ENCODE data around the gene MKNK2.

MKNK2 gene

DNA sequence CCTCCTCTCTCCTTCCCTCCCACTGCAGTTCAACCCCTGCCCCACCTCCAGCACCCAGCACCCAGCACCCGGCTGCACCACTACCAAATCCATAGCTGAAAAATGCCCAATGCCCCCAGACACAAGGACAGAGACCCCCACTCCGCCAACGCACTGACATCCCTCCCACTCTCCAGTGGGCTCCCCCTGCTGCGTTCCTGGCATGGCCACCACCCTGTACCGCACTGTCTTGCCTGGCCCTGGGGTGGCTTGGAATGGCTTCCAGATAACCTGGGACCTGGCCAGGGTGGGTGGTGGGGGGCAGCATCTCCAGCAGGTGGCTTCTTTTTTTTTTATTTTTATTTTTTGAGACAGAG, 5.8 kb upstream of the MKNK2 start:
- DNase-seq, result no peak

DNA sequence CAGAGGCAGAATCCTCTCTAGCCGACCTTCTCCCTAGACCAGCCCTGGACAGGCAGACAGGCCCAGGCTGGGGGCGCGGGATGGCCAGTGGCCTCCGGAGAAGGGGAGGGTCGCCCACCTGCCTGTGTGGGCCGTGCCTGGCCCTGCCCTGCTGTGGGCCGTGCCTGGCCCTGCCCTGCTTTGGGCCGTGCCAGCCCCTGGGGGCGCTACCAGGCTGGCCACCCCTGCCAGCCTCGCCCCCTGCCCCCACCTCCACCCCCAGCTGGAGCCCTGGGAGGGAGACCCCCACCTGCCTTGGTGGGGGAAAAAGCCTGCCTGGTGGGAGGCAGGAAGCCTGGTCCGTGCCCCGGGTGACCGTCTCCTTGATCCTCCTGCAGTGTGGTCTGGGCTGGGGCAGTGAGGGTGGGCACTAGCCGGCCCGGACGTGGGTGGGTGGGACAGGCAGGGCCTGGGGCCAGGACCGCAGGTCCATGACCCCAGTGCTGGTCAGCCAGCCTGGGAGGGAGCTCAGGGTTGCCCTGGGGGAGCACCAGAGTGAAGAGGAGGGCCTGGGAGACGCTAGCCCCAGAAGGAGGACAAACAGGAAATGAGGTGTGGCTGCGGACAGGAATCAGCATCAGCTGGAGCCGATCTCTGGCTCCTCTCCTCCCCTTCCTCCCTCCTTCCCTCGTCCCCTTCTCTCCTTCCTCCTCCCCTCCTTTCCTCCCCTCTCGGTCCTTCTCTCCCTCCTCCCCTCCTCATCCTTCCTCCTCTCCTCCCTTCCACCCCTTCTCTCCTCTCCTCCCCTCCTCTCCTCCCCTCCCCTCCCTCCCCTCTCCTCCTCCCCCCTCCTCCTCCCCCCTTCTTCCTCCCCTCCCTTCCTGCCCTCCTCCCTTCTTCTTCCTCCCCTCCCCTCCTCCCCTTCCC, 5.1 kb upstream of the MKNK2 start:
- DNase-seq, result no peak

DNA sequence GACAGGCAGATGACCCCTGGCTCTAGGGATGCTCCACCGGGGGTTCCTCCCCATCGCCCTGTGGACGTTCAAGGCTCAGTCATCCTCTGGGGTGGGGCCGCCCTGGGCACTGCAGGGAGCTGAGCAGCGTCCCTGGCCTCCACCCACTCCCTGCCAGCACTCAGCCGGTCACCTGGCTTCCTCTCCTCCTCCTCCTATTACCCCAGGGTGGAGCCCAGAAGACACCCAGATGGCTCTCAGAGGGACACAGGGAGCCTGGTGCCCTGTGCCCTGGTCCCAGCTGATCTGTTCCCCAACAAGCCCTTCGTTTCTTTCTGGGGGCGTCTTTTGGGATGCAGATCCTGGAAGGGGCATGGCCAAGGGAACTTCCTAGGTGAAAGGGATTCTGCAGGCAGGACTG, 3.7 kb upstream of the MKNK2 start:
- no peak for DNase-seq

DNA sequence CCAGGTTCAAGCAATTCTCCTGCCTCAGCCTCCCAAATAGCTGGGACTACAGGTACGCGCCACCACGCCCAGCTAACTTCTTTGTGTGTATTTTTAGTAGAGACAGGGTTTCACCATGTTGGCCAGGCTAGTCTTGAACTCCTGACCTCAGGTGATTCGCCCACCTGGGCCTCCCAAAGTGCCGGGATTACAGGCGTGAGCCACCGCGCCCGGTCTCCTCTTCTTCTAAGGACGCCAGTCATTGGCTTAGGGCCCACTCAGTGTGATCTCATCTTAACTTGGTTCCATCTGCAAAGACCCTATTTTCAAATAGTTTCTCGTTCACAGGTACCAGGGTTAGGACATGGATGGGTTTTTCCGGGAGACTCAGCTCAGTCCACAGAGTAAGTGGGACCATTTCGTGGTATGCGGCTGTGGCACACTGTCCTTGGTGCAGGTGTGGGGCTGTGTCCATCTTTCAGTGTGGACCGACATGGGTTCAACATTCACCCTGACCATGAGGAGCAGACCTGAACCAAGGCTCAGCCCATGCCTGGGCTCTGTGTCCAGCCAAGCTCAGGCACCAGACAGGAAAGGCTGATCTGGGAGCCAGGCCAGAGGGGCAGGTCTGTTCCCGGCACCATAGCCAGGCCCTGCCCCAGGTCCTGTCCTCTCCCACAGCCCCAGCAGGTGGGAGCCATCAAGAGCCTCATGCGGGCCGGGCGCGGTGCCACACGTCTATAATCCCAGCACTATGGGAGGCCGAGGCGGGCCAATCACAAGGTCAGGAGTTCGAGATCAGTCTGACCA, 2.8 kb upstream of the MKNK2 start:
- no peak for DNase-seq

DNA sequence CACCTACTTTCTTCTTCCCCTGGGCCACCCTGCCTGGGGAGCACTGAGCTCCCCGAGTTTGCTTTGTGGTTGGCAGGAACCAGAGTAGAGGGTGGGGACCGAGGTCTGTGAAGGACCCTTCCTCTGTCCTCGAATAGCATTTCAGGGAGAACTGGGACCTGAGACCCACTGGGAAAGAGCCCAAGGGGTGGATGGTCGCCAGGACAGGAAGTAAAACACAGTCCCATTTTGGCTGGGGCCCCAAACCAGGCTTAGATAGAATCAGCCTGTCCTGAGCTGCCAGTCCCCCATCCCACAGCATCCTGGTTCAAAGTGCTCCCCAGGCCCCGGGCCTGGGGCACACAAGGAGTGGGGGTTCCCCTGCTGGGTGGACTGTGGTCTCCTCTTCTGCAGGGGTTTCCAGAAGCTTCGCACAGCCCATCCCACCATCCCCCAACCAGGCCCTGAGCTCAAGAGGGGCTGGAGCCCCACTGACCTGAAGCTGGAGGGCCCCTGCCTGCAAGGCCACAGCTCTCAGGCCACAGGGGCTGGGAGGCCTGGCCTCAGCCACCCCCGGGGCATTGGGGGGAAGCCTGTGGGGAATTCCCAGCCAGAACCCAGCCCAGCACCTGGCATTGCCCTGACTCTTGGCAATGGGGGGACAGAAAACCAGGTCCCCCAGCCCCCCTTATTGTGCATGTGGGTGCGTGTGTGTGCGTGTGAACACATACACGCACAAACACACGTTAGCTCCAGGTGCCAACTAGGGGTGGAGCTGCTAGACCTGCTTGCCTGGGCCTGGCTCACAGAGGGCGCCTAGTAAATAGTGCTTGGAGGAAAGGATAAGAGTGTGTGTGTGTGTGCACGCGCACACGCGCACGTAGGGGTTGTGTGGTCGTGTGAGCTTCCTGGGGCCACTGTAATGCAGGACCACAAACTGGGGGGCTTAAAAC, 995 bp upstream of the MKNK2 start:
- DNase-seq, result no peak

DNA sequence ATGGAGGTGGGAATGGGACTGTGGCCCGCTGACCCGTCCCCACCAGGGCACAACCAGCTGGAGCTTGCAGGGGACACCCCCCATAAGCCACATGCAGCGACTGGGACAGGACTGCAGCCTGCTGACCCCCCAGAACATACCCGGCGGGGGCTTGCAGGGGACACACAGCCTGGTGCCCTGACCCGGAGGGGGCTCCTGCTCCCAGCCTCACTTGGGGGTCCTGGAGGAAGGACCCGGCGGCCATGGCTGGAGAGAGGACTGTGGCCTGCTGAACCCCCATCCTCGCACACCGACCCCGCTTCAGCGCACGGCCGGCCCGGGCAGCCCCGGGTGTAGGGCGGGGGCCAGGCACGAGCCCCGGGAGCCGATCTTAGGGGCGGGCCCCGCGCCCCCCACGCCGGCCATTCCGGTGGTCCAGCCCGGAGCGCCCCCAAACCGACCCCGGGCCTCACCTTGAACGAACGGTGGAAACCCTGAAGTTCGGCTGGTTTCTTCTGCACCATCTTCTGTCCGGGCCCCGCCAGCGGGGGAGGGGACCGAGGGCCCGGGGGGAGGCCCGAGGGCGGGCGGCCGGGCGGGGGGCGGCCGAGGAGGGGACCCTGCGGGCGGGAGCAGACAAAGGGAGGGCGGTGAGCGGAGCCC, 574 bp downstream of the MKNK2 start:
- no peak for DNase-seq

DNA sequence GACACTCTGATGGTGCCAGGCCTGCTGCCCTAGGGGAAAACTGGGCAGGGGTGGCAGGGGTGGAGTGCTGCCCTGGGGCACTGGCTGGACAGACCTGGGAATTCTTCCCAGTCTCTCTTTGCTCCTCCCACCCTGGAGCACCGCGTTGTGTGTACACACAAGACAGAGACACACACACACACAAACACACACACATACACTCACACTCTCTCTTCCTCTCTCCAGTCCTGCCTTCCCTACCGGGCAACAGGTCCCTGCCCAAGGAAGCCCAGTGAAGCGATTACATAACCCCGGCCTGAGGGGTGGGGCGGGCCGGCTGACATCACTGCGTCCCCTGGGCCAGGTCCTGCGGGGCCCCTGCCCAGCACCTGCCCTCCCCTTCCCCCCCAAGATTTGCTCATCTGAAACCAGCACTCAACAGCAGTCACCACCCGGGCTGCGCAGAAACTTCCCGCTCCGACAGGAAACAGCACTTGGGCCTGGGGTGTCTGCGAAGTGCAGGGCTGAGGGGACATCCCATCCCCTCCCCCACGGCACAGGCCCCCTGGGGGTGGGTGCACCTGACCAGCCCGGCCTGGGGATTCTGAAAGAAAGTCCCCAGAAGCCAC, 1.2 kb downstream of the MKNK2 start:
- no peak for DNase-seq

DNA sequence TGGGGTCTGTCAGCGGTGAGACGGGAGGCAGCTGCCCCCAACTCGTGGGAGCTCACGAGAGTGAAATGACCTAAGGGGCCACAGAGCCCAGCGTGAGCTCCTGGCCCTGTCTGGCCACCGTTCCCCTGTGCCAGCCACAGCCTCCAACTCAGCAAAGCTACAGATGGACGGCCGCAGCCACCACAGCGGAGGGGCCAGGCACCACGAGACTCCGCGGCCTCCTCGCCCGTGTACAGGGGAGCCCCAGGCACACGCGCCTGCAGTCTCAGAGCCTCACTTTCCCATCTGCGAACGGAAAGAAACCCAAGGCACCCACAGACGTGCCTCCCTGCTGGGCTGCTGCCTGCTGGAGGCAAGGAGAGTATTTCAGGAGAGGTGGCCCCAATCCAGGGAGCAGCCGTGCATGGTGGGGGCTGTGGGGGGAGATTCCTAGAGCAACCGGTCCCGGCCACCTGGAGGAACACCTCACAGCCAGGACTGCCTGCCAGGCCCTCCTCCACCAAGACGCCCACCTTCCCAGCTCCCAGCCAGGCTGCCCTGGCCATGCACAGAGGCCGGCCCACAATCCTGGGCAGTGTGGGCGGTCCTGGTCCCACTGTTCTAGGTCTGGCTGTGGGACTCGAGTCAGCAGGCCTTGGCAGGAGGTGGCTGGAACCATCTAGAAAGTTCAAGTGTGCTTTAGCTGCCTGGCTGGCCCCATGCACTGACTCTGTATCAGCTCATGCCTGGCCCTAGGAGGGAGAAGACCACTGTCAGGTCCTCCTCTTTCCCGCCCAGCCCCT, 1.9 kb downstream of the MKNK2 start:
- DNase-seq, result no peak

DNA sequence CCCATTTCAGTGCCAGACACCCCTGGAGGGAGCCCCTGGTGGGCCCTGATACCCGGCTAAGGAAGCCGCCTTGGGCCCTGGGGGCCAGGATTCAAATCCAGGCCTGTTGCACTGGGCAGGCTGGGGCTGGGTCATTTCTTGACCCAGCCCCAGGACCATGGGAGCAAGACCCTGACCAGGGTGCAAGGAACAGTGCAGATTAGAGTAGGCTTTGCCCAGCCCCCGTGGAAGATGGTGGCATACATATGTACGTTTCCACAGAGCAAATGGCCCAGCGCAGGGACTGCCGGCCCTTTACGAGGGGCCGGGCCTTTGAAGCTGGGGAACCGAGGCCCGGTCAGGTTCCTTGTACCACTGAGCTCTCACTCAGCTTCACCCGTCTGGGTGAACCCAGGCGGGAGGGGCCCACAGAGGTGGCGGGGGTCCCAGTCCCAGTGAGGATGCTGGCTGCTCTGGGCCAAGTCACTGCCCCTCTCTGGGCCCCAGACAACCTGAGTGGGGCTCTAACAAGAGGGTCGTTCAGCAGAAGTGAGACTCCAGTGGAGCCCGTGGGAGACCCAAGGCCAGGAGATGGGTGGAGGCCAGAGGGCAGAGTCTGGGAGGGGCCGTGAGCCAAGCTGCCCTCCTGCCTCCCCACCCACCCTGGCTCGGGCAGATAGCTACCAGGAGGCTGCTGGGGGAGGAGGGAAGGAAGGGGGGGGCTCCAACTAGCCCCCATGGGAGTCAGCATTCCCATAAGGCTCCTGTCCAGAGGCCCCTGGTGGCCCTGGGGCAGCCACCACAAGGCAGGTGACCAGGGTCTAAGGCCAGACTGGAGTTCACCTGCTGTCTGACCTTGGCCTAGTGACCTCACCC, 2.7 kb downstream of the MKNK2 start:
- no peak for DNase-seq

DNA sequence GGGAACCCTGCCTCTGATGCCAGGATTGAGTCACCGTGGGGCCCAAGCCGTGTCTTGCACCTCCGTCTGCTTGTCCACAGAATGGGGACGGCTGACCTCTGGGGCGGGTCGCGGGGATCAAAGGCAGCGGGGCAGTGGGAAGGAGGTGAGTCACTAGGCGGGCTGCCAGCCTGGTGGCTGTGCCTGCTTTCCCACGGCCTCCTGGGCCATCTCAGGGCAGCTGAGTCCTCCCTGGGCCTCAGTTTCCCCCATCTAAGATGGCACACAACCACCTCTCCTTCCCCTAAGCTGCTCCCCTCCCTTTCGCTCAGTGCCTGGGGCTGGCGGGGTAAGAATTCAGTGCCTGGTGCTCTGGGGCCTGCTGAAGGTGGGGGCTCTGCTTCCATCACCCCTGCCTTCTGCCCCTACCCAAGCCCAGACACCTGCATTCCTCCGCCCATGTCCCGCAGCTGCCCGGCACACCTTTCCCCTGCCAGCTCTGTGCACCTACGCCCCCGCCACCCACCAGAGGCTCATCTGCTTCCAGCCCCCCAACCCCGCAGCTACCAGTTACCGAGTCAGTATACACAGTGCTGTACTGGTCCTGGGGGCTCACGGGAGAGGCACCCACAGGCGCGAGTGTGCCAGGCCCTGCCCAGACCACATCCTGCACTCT, 3.5 kb downstream of the MKNK2 start:
- DNase-seq, result no peak

DNA sequence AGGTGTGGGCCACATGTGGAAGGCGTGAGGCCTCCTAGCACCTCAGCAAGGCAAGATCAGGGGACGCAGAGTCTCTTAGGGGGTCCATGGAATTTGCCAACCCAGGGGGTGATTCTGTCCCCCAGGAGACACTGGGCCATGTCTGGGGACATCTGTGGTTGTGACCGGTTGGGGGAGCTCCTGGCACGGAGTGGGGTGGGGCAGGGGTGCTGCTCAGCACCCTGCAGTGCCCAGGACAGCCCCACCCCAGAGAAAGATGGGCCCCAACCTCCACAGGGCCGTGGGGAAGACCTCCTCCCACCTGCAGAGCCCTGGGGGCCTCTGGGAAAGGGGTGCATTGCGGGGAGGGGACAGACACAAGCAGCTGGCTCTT, 4.0 kb downstream of the MKNK2 start:
- DNase-seq, result no peak

DNA sequence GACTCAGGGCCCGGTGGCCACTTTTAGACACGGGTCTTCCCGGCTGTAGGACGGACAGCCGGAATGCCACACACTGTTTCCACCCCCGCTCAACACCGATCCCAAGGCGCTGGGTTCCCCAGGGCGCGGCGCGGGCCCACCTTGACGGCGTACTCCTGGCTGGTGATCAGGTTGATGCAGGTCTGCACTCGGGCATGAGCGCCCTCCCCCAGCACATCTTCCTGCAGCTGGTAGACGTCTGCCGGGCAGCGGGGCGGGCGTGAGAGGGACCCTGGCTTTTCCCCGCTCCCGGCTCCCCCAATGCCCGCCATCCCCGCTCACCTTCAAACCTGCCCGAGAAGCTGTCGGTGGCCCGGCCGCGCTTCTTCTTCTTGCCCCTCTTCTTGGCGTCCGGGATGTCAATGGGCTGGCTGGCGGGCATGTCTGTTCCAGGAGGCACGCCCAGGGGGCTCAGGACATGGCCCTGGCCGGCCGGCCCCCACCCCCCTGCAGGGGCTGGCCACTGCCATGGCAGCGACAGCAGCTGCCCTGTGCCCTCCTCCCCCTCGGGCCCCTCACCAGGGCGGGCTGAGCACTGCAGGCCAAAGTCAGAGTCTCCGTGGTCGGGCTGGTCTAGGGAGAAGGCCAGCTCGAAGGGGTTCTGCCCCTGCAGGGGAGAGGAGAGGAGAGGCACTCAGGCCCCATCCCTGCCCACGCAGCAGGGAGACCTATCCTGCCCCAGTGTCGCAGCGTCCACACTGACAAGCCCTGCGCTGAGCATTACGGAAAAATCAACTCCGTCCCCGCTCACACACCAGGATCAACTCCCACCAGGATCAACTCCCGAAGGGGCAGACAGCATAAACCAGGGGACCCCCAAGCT, 4.8 kb downstream of the MKNK2 start:
- no peak for DNase-seq

DNA sequence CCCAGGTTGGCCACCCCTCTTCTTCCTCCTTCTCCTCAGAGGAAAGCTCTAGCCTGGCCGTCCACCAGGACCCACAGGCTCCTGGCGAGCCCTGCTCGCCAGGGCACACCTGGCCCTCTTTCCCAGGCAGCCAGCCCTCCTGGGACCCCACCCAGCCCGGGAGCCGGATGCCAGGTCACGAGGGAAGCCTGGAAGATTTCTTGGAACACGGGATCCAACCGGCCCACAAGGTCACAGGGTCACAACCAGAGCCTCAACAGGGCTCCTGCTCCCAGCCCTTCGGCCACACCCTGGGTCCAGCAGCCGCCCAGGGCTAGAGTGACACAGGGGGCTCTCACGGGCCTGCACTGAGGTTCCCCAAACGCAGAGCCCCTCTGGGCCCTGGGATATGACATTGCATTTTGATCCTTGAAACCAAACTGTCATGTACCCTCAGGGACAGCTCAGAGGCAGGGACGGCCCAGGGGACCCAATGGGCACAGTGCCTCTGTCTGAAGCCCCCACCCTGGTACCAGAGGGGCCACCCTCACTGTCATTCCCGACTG, 5.5 kb downstream of the MKNK2 start:
- no peak for DNase-seq

DNA sequence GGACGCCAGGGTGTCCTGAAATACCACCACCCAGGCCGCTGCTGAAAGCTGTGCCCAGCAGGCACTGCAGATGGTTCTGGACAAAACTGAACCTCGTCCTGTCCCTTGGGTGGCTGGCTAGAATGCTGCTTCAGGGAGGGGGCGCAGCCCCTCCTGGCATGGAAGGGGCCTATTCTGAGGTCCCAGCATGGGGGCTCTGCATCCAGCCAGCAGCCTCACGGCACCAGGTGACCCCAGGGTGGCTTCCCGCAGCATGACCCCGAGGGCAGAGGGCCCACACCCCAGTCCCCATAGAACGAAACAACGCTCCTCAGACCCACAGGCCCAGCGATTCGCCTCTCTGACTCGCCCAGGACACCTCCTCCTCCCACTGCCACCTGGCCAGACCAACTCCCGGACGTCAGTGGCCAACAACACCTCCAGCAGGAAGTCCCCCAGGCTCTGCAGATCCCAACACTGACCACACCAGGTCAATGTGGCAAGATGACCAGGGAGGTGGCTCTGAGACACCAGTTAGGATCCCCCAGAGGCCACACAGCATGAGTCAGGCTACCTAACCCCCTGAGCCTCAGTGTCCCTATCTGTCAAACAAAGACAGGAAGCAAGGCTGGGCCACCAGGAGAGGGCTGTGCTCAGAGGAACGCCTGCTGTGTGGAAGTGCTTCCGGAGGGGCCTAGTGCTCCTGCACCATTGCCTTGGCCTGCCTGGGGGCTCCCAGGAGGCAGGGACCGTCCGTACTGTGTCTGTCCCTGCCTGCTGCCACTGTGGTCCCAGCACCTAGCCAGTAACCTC, 6.1 kb downstream of the MKNK2 start:
- no peak for DNase-seq

DNA sequence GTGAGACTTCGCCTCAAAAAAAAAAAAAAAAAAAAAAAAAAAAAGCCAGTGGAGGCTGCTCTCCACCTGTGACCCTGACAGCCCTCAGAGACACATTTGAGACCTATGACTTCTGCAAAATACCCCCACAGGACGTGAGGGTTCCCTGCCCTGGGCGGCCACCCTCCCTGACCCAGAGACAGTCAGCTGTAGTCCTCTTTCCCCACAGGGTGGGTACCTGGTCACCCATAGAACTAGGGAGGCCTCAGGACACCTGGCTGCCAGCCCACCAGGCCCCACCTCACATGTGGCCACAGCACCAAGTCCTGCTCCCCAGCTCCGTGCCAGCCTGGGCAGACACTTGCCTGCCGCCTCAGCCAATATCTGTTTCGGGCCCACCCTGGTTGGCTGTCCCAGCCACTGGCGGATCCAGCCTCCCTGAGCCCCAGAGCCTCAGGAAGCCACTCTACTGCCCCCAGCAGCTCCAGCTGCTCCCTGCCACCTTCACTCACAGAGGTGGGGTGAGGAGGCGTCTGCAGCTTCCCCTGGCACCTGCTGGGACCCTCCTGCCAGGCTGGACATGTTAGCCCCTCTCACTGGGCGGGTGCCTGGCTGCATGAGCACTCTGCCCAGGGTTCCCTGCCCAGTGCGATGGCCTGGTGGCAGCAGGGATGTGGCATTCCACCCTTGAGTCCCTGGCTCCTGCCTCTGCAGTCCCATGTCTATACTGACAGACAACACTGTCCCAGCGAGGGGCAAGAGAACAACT, 6.9 kb downstream of the MKNK2 start:
- DNase-seq, result no peak

DNA sequence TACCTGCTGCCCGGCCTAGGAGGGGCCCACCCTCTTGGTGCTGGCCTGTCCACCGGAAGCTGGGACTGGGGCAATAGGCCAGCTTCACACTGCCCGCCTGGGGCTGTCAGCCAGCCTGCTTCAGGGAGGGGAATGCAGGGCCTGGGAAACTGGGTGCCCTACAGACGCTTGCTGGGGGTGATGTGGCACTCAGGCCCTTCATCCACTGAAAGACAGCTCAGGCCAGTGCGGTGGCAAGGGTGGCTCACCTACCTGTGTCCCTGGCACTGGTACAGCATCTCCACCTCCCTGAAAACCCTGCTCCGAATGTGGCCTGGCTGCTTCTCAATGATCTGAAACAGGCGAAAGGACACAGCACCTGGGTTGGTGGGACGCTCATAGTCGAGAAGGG, 7.8 kb downstream of the MKNK2 start:
- no peak for DNase-seq
